PC-3 (cell line): ENCODE measurements around the gene PLXNA3.

Source experiments
- EZH2phosphoT487 ChIP-seq: fragments of 300-600 bp; sonication (generic); IDR thresholded peaks from 2 replicates; pipeline ENCODE4 v1.6.1; 2018; ENCODE audit warnings: mild to moderate bottlenecking, antibody characterized with exemption, low read length, borderline replicate concordance
- TF ChIP-seq, protein P1 (sequence below): fragments of 300-600 bp; sonication (generic); conservative IDR thresholded peaks from 2 replicates; pipeline ENCODE4 v1.5.1; 2017; ENCODE audit warnings: antibody characterized with exemption, low read depth, mild to moderate bottlenecking, low read length

DNA sequence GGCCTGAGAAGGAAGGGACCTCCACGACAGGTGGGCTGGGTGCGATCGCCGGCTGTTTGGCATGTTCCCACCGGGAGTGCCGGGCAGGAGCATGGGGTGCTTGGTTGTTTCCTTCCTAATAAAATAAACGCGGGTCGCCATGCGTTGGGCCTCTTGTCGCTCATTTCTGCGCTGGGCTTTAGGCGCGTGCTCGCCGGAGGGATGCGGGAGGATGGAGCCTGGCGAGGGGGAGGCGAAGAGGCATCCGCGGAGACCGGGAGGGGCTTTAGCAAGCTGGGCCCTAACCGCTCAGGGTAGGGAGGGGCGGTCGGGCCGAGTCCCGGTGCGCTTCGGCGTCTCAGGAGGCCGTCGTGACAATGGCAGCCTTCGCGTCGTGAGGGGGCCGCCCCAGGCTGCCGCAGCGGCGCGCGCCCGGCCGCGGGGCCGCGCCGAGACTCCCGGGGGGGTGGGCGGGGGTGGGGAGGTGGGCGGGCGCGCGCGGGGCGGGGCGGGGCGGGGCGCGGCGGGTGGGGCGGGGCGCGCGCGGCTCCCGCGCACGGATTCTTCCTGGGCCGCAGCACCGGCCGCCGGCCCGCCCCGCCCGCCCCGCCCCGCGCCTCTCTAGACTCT lies 21.6 kb upstream of the PLXNA3 start:
- TF ChIP-seq, protein P1, sequence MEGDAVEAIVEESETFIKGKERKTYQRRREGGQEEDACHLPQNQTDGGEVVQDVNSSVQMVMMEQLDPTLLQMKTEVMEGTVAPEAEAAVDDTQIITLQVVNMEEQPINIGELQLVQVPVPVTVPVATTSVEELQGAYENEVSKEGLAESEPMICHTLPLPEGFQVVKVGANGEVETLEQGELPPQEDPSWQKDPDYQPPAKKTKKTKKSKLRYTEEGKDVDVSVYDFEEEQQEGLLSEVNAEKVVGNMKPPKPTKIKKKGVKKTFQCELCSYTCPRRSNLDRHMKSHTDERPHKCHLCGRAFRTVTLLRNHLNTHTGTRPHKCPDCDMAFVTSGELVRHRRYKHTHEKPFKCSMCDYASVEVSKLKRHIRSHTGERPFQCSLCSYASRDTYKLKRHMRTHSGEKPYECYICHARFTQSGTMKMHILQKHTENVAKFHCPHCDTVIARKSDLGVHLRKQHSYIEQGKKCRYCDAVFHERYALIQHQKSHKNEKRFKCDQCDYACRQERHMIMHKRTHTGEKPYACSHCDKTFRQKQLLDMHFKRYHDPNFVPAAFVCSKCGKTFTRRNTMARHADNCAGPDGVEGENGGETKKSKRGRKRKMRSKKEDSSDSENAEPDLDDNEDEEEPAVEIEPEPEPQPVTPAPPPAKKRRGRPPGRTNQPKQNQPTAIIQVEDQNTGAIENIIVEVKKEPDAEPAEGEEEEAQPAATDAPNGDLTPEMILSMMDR: no peak
- TF ChIP-seq EZH2phosphoT487: no peak
